ENCODE data around the gene USP24.

The USP24 gene

GRCh38 chr1:55062801-55063576, 152.2 kb downstream of the USP24 start:
- peak in 1 of 2 experiments; percentile 45 for DNase-seq

- no peak for DNase-seq
These were observed 153.3 kb downstream of the USP24 start for GRCh38 chr1:55061706-55062321.

GRCh38 chr1:55061000-55061705, 154.0 kb downstream of the USP24 start:
- no peak for DNase-seq

- no peak for DNase-seq
These were observed 154.8 kb downstream of the USP24 start for GRCh38 chr1:55060133-55060999.

- DNase-seq, result no peak
These were observed 155.6 kb downstream of the USP24 start for GRCh38 chr1:55059302-55060132.

- no peak for DNase-seq
These were observed 157.2 kb downstream of the USP24 start for GRCh38 chr1:55057956-55058298.

GRCh38 chr1:55057270-55057955, 157.8 kb downstream of the USP24 start:
- no peak for DNase-seq

GRCh38 chr1:55056632-55056992, 158.6 kb downstream of the USP24 start:
- DNase-seq, result no peak

GRCh38 chr1:55055951-55056631, 159.1 kb downstream of the USP24 start:
- no peak for DNase-seq

GRCh38 chr1:55055084-55055882, 159.9 kb downstream of the USP24 start:
- no peak for DNase-seq

GRCh38 chr1:55054396-55054795, 160.8 kb downstream of the USP24 start:
- no peak for DNase-seq

GRCh38 chr1:55053265-55053954, 161.8 kb downstream of the USP24 start:
- DNase-seq, result no peak

GRCh38 chr1:55052221-55053142, 162.7 kb downstream of the USP24 start:
- DNase-seq, result no peak

GRCh38 chr1:55051621-55052020, 163.5 kb downstream of the USP24 start:
- DNase-seq, result no peak

- DNase-seq, result no peak
These were observed 164.0 kb downstream of the USP24 start for GRCh38 chr1:55051169-55051568.

- DNase-seq, result peak; percentile 73 to 86
These were observed 164.9 kb downstream of the USP24 start for GRCh38 chr1:55050283-55050682.

- peak; percentile 71 to 96 for DNase-seq
These were observed 165.3 kb downstream of the USP24 start for GRCh38 chr1:55049914-55050278.

GRCh38 chr1:55049271-55049913, 165.8 kb downstream of the USP24 start:
- DNase-seq, result no peak
